Naive thymus-derived CD4-positive, alpha-beta T cell (primary cell): ENCODE results near the gene CADPS. TPM values are rescaled to one million over a fixed set of nuclear protein-coding genes. Genes with fewer than 3 reads are reported as not detected.

Experiments
- ATAC-seq: fragments of 150-1000 bp; cut with Tn5 transposase; 2 replicates; pipeline ENCODE4 v1.10.0; 2021; ENCODE audit warnings: mild to moderate bottlenecking, moderate library complexity
- CTCF ChIA-PET: fragments of 350-600 bp; sonication (Branson Sonifier 250); formaldehyde crosslinking; loops from one replicate; lab custom pipeline; 2021; ENCODE audit warnings: antibody characterized with exemption; lab: Charles Lee
- POLR2A ChIA-PET: fragments of 350-600 bp; sonication (Branson Sonifier 250); formaldehyde crosslinking; loops from one replicate; lab custom pipeline; 2021; ENCODE audit warnings: antibody characterized with exemption, inconsistent platforms; lab: Charles Lee
- DNase-seq, 9 donors: peaks; one replicate each; pipeline versions ENCODE4 v3.0.0 to v3.0.0-alpha.2; 2020 to 2022; ENCODE audit warnings: mixed read lengths in 1 of 9
- H3K27ac ChIP-seq: one replicate; pipeline ENCODE4 v1.7.0; 2013; ENCODE audit warnings: mild to moderate bottlenecking, low read depth, low read length, moderate library complexity
- H3K27me3 ChIP-seq, 2 donors: one replicate each; pipeline ENCODE4 v1.7.0; 2013; ENCODE audit warnings: low read length in 2 of 2, mild to moderate bottlenecking in 2 of 2, moderate library complexity in 2 of 2; ENCODE audit not compliant: control insufficient read depth in 2 of 2, insufficient read depth in 2 of 2
- H3K36me3 ChIP-seq, 3 experiments: 1 replicate in 2 of 3; 2 replicates in 1 of 3; pipeline ENCODE4 v1.7.0; 2013; ENCODE audit warnings: low read length in 3 of 3, mild to moderate bottlenecking in 3 of 3, moderate library complexity in 1 of 3; ENCODE audit not compliant: insufficient read depth in 3 of 3, control insufficient read depth in 2 of 3
- H3K4me1 ChIP-seq, 2 donors: one replicate each; pipeline ENCODE4 v1.7.0; 2013; ENCODE audit warnings: low read length in 2 of 2, mild to moderate bottlenecking in 2 of 2, moderate library complexity in 1 of 2; ENCODE audit not compliant: control insufficient read depth in 2 of 2, insufficient read depth in 2 of 2
- H3K4me3 ChIP-seq: 2 replicates; pipeline ENCODE4 v1.7.0; 2013; ENCODE audit warnings: mild to moderate bottlenecking, low read length
- H3K9me3 ChIP-seq, 3 experiments: 1 replicate in 2 of 3; 2 replicates in 1 of 3; pipeline ENCODE4 v1.7.0; 2013; ENCODE audit warnings: low read length in 3 of 3; ENCODE audit not compliant: control insufficient read depth in 2 of 3
- H3K27ac Mint-ChIP-seq, 9 donors: one replicate each; pipeline ENCODE4 v1.8.0; 2020 to 2022; ENCODE audit warnings: mixed read lengths in 9 of 9, mild to moderate bottlenecking in 8 of 9, moderate library complexity in 5 of 9, inconsistent platforms in 2 of 9
- H3K27me3 Mint-ChIP-seq, 5 donors: one replicate each; pipeline ENCODE4 v1.8.0; 2021 to 2022; ENCODE audit warnings: mixed read lengths in 5 of 5, mild to moderate bottlenecking in 1 of 5
- H3K36me3 Mint-ChIP-seq, 5 donors: one replicate each; pipeline ENCODE4 v1.8.0; 2020 to 2022; ENCODE audit warnings: mixed read lengths in 5 of 5, mild to moderate bottlenecking in 3 of 5, inconsistent platforms in 1 of 5
- H3K4me1 Mint-ChIP-seq, 7 donors: one replicate each; pipeline ENCODE4 v1.8.0; 2020 to 2022; ENCODE audit warnings: mixed read lengths in 7 of 7, mild to moderate bottlenecking in 3 of 7, inconsistent platforms in 1 of 7
- H3K4me3 Mint-ChIP-seq, 10 donors: one replicate each; pipeline ENCODE4 v1.8.0; 2020 to 2022; ENCODE audit warnings: mild to moderate bottlenecking in 10 of 10, mixed read lengths in 10 of 10, moderate library complexity in 6 of 10, inconsistent platforms in 2 of 10
- H3K9me3 Mint-ChIP-seq, 11 donors: one replicate each; pipeline ENCODE4 v1.8.0; 2020 to 2022; ENCODE audit warnings: mixed read lengths in 11 of 11, mild to moderate bottlenecking in 4 of 11, inconsistent platforms in 1 of 11, moderate library complexity in 1 of 11
- intact Hi-C, 2 donors: fragments of 100-400 bp; cut with micrococcal nuclease; formaldehyde crosslinking; loops; one replicate each; pipeline ENCODE4 v1.15.1; 2023
- polyA plus RNA-seq, 2 donors: library from polyadenylated mRNA; unstranded; fragments of 300-500 nt; fragmentation: Illumina TruSeq; gene quantifications; one replicate each; pipeline ENCODE4 v1.2.3, GENCODE V29; 2021
- total RNA-seq, 6 experiments: library from RNA in 5 of 6; stranded (reverse) in 5 of 6; gene quantifications; 1 replicate in 5 of 6; 2 replicates in 1 of 6; pipeline ENCODE4 v1.2.3 and lab custom pipeline; 2021 to 2026

Gene CADPS
- total and polyA plus RNA-seq, 7 experiments from 2014 or later: not detected

DNA sequence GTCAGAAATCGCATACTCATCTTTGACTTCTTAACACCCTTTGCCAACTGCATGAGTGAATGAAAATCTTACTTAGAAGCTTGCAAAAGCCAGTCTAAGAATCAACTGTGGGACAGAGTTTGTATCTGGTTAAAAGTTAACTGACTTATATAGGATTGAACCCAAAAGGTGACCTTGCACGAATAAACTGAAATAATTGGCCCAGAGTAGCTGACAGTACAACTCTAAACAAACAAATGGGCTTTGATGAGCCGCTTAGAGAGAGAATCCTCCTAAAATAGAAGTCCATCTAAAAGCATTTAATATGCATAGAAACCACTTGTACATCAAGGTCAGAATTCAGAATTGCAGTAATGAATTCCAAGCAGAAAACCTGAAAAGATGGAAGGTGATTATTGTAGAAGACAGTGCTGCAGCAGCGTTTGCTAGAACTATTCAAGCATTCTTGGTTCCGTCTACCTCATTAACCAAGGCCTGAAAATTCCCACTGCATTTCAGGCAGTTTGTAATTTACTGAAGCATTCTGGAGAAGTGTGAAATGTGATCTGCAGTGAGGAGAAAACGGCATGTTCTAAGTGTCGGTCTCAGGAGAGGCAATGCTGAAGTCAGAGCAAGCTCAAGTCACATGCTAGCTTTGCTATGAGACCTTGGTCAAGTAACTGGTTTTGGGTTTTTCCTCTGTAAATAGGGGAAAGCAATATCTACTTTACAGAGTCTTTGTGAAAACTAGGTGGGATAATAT, 103.7 kb downstream of the CADPS start:
- intact Hi-C loops: no loop called here

DNA sequence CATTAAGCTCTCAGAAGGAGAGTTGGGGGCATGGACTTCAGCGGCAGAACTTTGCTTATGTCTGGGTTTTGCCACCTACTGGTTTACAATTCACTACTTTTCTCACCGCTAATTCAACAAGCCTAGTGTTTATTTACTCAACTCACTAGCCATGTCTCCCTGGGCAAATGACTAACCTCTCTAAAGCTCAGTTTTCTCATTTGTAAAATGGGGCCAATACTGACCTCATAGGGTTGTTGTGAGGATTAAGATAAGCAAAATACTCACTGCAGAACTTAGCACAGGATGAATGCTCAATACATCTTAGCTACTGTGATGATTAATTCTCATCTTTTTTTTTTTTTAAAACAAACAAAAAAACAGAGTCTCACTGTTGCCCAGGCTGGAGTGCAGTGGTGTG, 106.3 kb downstream of the CADPS start:
- DNase-seq: no peak
- peaks cover 0 to 6% (median 0%) of the 10 kb centered on the region in 11 donors for H3K9me3 Mint-ChIP-seq
- no peaks in the 10 kb centered on the region for H3K36me3 ChIP-seq
- H3K27ac ChIP-seq: no peak overlapping the region
- no peaks in the 10 kb centered on the region for H3K9me3 ChIP-seq
- intact Hi-C loops: no loop called here
- POLR2A ChIA-PET: no interaction called here
- CTCF ChIA-PET: no interaction called here
- H3K36me3 Mint-ChIP-seq: no peaks in the 10 kb centered on the region
- no peak for ATAC-seq
- H3K27ac Mint-ChIP-seq: no peak overlapping the region
- H3K4me1 Mint-ChIP-seq: no peaks in the 10 kb centered on the region
- no peaks in the 10 kb centered on the region for H3K27me3 ChIP-seq
- no peaks in the 10 kb centered on the region for H3K4me1 ChIP-seq
- H3K4me3 Mint-ChIP-seq: no peak overlapping the region
- no peaks in the 10 kb centered on the region for H3K27me3 Mint-ChIP-seq
- no peak overlapping the region for H3K4me3 ChIP-seq

More for the DNA sequence above, 103.7 kb downstream of the CADPS start:
- Histone ChIP-seq H3K27ac (no peak overlapping the region), H3K9me3 (no peaks in the 10 kb centered on the region), H3K36me3 (no peaks in the 10 kb centered on the region), H3K4me3 (no peak overlapping the region), H3K27me3 (no peaks in the 10 kb centered on the region), H3K4me1 (no peaks in the 10 kb centered on the region)
- ChIA-PET POLR2A (no interaction called here), CTCF (no interaction called here)
- peaks cover 0 to 4% (median 0%) of the 10 kb centered on the region in 5 donors for H3K36me3 Mint-ChIP-seq
- peaks cover 0 to 8% (median 2%) of the 10 kb centered on the region in 11 donors for H3K9me3 Mint-ChIP-seq
- DNase-seq (no peak), ATAC-seq (no peak)
- no peaks in the 10 kb centered on the region for H3K4me1 Mint-ChIP-seq
- peaks cover 0 to 5% (median 0%) of the 10 kb centered on the region in 5 donors for H3K27me3 Mint-ChIP-seq
- H3K27ac Mint-ChIP-seq: no peak overlapping the region
- H3K4me3 Mint-ChIP-seq: no peak overlapping the region

DNA sequence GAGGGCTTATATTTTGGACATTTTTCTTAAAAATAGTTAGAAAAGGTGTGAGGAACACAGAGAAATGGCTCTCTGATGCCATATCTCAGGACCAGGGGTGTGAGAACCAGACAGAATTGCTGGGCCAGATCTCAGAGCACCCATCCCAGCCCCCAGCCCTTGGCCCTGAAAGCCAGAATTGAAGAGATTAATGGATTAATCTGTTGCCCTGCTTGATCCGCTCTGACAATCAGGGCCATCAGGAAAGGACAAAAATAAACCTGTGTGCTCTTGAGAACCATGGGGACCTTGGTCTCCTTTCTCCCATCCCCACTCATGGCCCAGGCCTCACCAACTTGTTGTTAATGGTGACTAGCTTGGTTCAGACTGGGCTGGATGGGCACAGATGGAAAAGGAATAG, 113.5 kb downstream of the CADPS start:
- intact Hi-C loops: no loop called here
- H3K36me3 Mint-ChIP-seq: no peaks in the 10 kb centered on the region
- Histone ChIP-seq H3K4me3 (no peak overlapping the region), H3K27me3 (no peaks in the 10 kb centered on the region), H3K27ac (no peak overlapping the region), H3K36me3 (no peaks in the 10 kb centered on the region), H3K9me3 (no peaks in the 10 kb centered on the region), H3K4me1 (no peaks in the 10 kb centered on the region)
- no peak overlapping the region for H3K27ac Mint-ChIP-seq
- H3K4me1 Mint-ChIP-seq: no peaks in the 10 kb centered on the region
- DNase-seq: no peak
- peaks cover 0 to 4% (median 0%) of the 10 kb centered on the region in 5 donors for H3K27me3 Mint-ChIP-seq
- no peak overlapping the region for H3K4me3 Mint-ChIP-seq
- POLR2A ChIA-PET: no interaction called here
- ATAC-seq: no peak
- CTCF ChIA-PET: no interaction called here
- peaks cover 0 to 6% (median 2%) of the 10 kb centered on the region in 11 donors for H3K9me3 Mint-ChIP-seq

DNA sequence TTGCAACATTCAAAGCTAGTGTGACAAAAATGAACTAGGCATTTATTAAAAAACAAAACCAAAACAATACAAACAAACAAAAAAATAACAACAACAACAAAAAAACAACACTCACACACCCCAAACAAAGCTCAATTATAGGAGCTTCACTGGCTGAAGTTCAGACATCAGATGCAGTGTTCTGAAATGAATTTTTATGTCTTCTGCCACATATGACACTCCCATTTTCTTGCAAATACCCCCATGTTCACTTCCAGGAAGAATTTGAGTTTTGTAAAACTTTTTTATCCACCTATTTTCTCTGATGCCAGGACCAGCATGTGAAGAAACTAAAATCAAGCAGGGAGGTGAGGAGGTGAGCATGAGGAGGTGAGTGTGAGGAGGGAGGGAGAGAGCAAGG, 113.9 kb downstream of the CADPS start:
- Histone ChIP-seq H3K27ac (no peak overlapping the region), H3K27me3 (no peaks in the 10 kb centered on the region), H3K4me1 (no peaks in the 10 kb centered on the region), H3K36me3 (no peaks in the 10 kb centered on the region), H3K4me3 (no peak overlapping the region), H3K9me3 (no peaks in the 10 kb centered on the region)
- Mint-ChIP-seq H3K27me3 (peaks cover 0 to 4% (median 0%) of the 10 kb centered on the region in 5 donors), H3K4me1 (no peaks in the 10 kb centered on the region), H3K4me3 (no peak overlapping the region), H3K27ac (no peak overlapping the region), H3K36me3 (no peaks in the 10 kb centered on the region), H3K9me3 (peaks cover 0 to 6% (median 2%) of the 10 kb centered on the region in 11 donors)
- intact Hi-C loops: no loop called here
- ATAC-seq: no peak
- POLR2A ChIA-PET: no interaction called here
- DNase-seq: no peak
- CTCF ChIA-PET: no interaction called here

DNA sequence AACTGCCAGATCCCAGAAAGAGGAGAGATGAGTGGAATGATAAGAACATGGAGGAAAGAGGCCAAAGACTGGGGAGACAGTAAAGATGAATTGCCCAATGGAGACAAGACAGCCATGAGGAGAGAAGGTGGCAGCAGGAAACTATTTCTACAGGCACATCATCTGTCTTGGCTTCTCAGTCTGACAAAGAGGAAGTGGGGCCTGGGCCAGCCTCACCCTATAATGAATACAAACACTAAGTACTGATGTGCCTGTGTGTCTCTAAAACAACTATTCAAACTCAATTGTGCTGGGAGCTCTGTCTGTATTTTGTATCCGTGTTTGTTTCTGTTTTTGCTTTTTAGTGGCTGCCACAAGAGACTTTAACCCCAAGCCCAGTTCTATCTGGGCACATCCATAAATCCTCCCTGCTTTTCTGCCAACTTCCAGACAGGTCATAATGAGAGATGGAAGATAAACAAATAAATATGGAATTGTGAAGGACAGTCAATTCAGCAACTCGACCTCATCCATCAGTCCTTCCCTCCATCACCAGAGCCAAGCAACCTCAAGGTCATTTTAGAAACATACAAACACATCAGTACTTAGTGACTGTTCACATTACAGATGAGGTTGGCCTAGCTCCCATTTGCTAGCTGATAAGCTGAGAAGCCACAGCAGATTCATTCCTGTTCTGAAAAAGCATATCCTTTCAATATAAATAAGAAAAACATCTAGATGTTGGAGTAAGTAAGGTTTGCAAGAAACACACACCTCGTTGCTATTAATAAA, 116.7 kb downstream of the CADPS start:
- DNase-seq: no peak
- CTCF ChIA-PET: no interaction called here
- Histone ChIP-seq H3K27me3 (no peaks in the 10 kb centered on the region), H3K4me3 (no peak overlapping the region), H3K4me1 (no peaks in the 10 kb centered on the region), H3K36me3 (no peaks in the 10 kb centered on the region), H3K27ac (no peak overlapping the region), H3K9me3 (no peaks in the 10 kb centered on the region)
- ATAC-seq: no peak
- POLR2A ChIA-PET: no interaction called here
- peaks cover 0 to 4% (median 0%) of the 10 kb centered on the region in 5 donors for H3K27me3 Mint-ChIP-seq
- peaks cover 0 to 6% (median 2%) of the 10 kb centered on the region in 11 donors for H3K9me3 Mint-ChIP-seq
- no peaks in the 10 kb centered on the region for H3K4me1 Mint-ChIP-seq
- no peaks in the 10 kb centered on the region for H3K36me3 Mint-ChIP-seq
- H3K4me3 Mint-ChIP-seq: no peak overlapping the region
- H3K27ac Mint-ChIP-seq: no peak overlapping the region
- intact Hi-C loops: no loop called here

DNA sequence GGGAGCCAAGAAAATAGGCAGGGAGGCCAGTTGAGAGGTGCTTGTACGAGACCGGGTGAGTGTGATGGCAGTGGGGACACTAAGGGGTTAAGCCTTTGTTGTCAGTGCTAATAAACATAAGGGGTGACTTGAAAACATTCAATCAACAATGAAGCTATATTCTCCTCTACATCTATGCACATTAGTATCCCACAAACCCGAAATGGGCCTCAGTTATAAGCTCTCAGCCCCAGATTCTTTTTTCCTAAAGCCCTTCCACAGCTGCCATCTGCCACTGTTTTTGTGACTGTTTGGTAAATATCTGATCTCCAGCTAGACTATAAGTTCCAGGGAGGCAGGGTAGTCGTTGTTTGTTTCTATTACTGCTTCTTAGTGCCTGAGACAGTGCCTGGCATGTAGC, 118.2 kb downstream of the CADPS start:
- no peak overlapping the region for H3K27ac Mint-ChIP-seq
- Histone ChIP-seq H3K4me3 (no peak overlapping the region), H3K36me3 (no peaks in the 10 kb centered on the region), H3K27ac (no peak overlapping the region), H3K4me1 (no peaks in the 10 kb centered on the region), H3K9me3 (no peaks in the 10 kb centered on the region), H3K27me3 (no peaks in the 10 kb centered on the region)
- intact Hi-C loops: no loop called here
- CTCF ChIA-PET: no interaction called here
- peaks cover 0 to 4% (median 0%) of the 10 kb centered on the region in 5 donors for H3K27me3 Mint-ChIP-seq
- no peak overlapping the region for H3K4me3 Mint-ChIP-seq
- no peaks in the 10 kb centered on the region for H3K36me3 Mint-ChIP-seq
- DNase-seq (no peak), ATAC-seq (no peak)
- H3K4me1 Mint-ChIP-seq: no peaks in the 10 kb centered on the region
- POLR2A ChIA-PET: no interaction called here
- peaks cover 0 to 6% (median 2%) of the 10 kb centered on the region in 11 donors for H3K9me3 Mint-ChIP-seq
